H1 (cell line): ENCODE measurements around the gene BCAR3. TPM values are rescaled to one million over a fixed set of nuclear protein-coding genes. Genes with fewer than 3 reads are reported as not detected.

Source experiments
- CTCF ChIA-PET: fragments of 300-600 bp; sonication (Branson Sonifier 250); formaldehyde crosslinking; loops from one replicate; lab custom pipeline; 2021; ENCODE audit not compliant: partially characterized antibody; lab: Charles Lee
- POLR2A ChIA-PET: fragments of 300-600 bp; sonication (Branson Sonifier 250); formaldehyde crosslinking; loops from one replicate; lab custom pipeline; 2021; ENCODE audit warnings: inconsistent platforms; ENCODE audit not compliant: partially characterized antibody; lab: Charles Lee
- DNase-seq, 2 experiments: peaks; one replicate each; pipeline versions ENCODE4 v3.0.0 to v3.0.0-alpha.2; 2010 to 2022; ENCODE audit warnings: low spot score in 2 of 2, low read depth in 1 of 2, mixed read lengths in 1 of 2
- FAIRE-seq: peaks from 2 replicates; lab custom pipeline; 2011; peaks lifted over from hg19 to GRCh38; lab: Jason Lieb, UNC
- H2AFZ ChIP-seq: 2 replicates; pipeline ENCODE4 v1.8.1; 2012; ENCODE audit warnings: low read length, inconsistent platforms
- H2AK5ac ChIP-seq: 2 replicates; pipeline ENCODE4 v1.6.1; 2013; ENCODE audit warnings: low read depth, low read length
- H2BK120ac ChIP-seq: replicated peaks from 2 replicates; pipeline ENCODE3; 2013; ENCODE audit warnings: low read depth, low read length, inconsistent platforms
- H2BK12ac ChIP-seq: 2 replicates; pipeline ENCODE4 v1.6.1; 2013; ENCODE audit warnings: low read depth, low read length
- H2BK15ac ChIP-seq: 2 replicates; pipeline ENCODE4 v1.6.1; 2013; ENCODE audit warnings: low read length
- H2BK20ac ChIP-seq: 2 replicates; pipeline ENCODE4 v1.6.1; 2013; ENCODE audit warnings: low read length
- H2BK5ac ChIP-seq: 2 replicates; pipeline ENCODE4 v1.6.1; 2013; ENCODE audit warnings: low read depth, low read length
- H3K14ac ChIP-seq: 2 replicates; pipeline ENCODE4 v1.6.1; 2013; ENCODE audit warnings: inconsistent platforms; ENCODE audit not compliant: insufficient read length
- H3K18ac ChIP-seq: 2 replicates; pipeline ENCODE4 v1.6.1; 2013; ENCODE audit warnings: low read length; ENCODE audit errors: extremely low read depth
- H3K23ac ChIP-seq: 2 replicates; pipeline ENCODE4 v1.6.1; 2013; ENCODE audit warnings: inconsistent platforms; ENCODE audit not compliant: insufficient read length
- H3K23me2 ChIP-seq: 2 replicates; pipeline ENCODE4 v1.6.1; 2013; ENCODE audit warnings: low read depth, low read length
- H3K27ac ChIP-seq: 2 replicates; pipeline ENCODE4 v1.6.1; 2011; ENCODE audit warnings: low read depth, low read length, inconsistent platforms
- H3K27me3 ChIP-seq, 4 experiments: replicated peaks in 1 of 4; 1 replicate in 1 of 4; 2 replicates in 3 of 4; pipeline versions ENCODE4 v1.6.1 to v1.8.1; 2011 to 2013; ENCODE audit warnings: low read length in 3 of 4, mild to moderate bottlenecking in 3 of 4, inconsistent platforms in 2 of 4, mixed read lengths in 2 of 4, moderate library complexity in 1 of 4; ENCODE audit not compliant: control insufficient read depth in 3 of 4, insufficient read depth in 3 of 4; ENCODE audit errors: extremely low read depth in 1 of 4
- H3K36me3 ChIP-seq, 4 experiments: 2 replicates each; pipeline versions ENCODE4 v1.6.1 to v1.8.1; 2011 to 2013; ENCODE audit warnings: mild to moderate bottlenecking in 4 of 4, low read length in 3 of 4, moderate library complexity in 2 of 4, control low read depth in 1 of 4, inconsistent platforms in 1 of 4; ENCODE audit not compliant: insufficient read depth in 4 of 4, control insufficient read depth in 2 of 4
- H3K4ac ChIP-seq: replicated peaks from 2 replicates; pipeline ENCODE3; 2013; ENCODE audit warnings: low read length, low read depth, mixed read lengths, inconsistent platforms; ENCODE audit not compliant: insufficient read length
- H3K4me1 ChIP-seq, 4 experiments: replicated peaks in 1 of 4; 1 replicate in 1 of 4; 2 replicates in 3 of 4; pipeline versions ENCODE4 v1.6.1 to v1.8.1; 2011 to 2013; ENCODE audit warnings: low read length in 3 of 4, inconsistent platforms in 2 of 4, mixed read lengths in 1 of 4; ENCODE audit not compliant: insufficient read depth in 4 of 4, control insufficient read depth in 3 of 4
- H3K4me2 ChIP-seq, 2 experiments: 2 replicates each; pipeline versions ENCODE4 v1.6.1 to v1.8.1; 2011 to 2013; ENCODE audit warnings: low read depth in 2 of 2, low read length in 2 of 2, control low read depth in 1 of 2, inconsistent platforms in 1 of 2, mild to moderate bottlenecking in 1 of 2; ENCODE audit not compliant: insufficient read depth in 1 of 2
- H3K4me3 ChIP-seq, 4 experiments: fragments of 200-600, 300-600 bp in 1 of 4; sonication (generic), shearing (Covaris generic), sonication (Bioruptor Twin) in 1 of 4; 2 replicates each; pipeline versions ENCODE4 v1.5.1 to v1.8.1; 2011 to 2016; ENCODE audit warnings: low read length in 4 of 4, low read depth in 3 of 4, control low read depth in 2 of 4, inconsistent platforms in 2 of 4, mild to moderate bottlenecking in 2 of 4, mixed read lengths in 1 of 4, moderate library complexity in 1 of 4; ENCODE audit not compliant: insufficient read depth in 2 of 4; ENCODE audit errors: extremely low read depth in 1 of 4
- H3K56ac ChIP-seq: replicated peaks from 2 replicates; pipeline ENCODE3; 2013; ENCODE audit warnings: low read depth, mild to moderate bottlenecking, mixed read lengths, low read length, inconsistent platforms; ENCODE audit not compliant: insufficient read length
- H3K79me1 ChIP-seq: 2 replicates; pipeline ENCODE4 v1.6.1; 2013; ENCODE audit warnings: low read depth, low read length, control low read depth
- H3K79me2 ChIP-seq, 2 experiments: 2 replicates each; pipeline versions ENCODE4 v1.6.1 to v1.8.1; 2012 to 2013; ENCODE audit warnings: low read length in 2 of 2, mild to moderate bottlenecking in 2 of 2, inconsistent platforms in 1 of 2; ENCODE audit not compliant: insufficient read depth in 2 of 2, control insufficient read depth in 1 of 2
- H3K9ac ChIP-seq, 4 experiments: replicated peaks in 1 of 4; 1 replicate in 1 of 4; 2 replicates in 3 of 4; pipeline versions ENCODE4 v1.6.1 to v1.8.1; 2011 to 2013; ENCODE audit warnings: low read depth in 3 of 4, low read length in 3 of 4, control low read depth in 2 of 4, mild to moderate bottlenecking in 2 of 4, moderate library complexity in 2 of 4, inconsistent platforms in 1 of 4; ENCODE audit errors: extremely low read depth in 1 of 4
- H3K9me3 ChIP-seq, 2 experiments: 2 replicates each; pipeline versions ENCODE4 v1.6.1 to v1.8.1; 2012 to 2013; ENCODE audit warnings: mild to moderate bottlenecking in 2 of 2, moderate library complexity in 2 of 2, control low read depth in 1 of 2, inconsistent platforms in 1 of 2, low read depth in 1 of 2, low read length in 1 of 2, mixed read lengths in 1 of 2; ENCODE audit not compliant: insufficient read depth in 2 of 2
- H4K20me1 ChIP-seq, 2 experiments: replicated peaks in 1 of 2; 2 replicates each; pipeline versions ENCODE3 to v1.8.1; 2011 to 2013; ENCODE audit warnings: inconsistent platforms in 2 of 2, low read length in 2 of 2, mild to moderate bottlenecking in 1 of 2; ENCODE audit not compliant: insufficient read depth in 2 of 2, control insufficient read depth in 1 of 2
- H4K5ac ChIP-seq: 2 replicates; pipeline ENCODE4 v1.6.1; 2013; ENCODE audit warnings: low read length, low read depth, mixed read lengths, inconsistent platforms; ENCODE audit not compliant: insufficient read length
- H4K8ac ChIP-seq: 2 replicates; pipeline ENCODE4 v1.8.0; 2013; ENCODE audit warnings: mild to moderate bottlenecking, moderate library complexity, low read length, inconsistent platforms; ENCODE audit not compliant: insufficient read depth; ENCODE audit errors: extremely low read depth
- H4K91ac ChIP-seq: replicated peaks from 2 replicates; pipeline ENCODE3; 2013; ENCODE audit warnings: low read length, mixed read lengths, inconsistent platforms; ENCODE audit not compliant: insufficient read length
- CBX8 ChIP-seq: fragments of 300-800, 300-1000 bp; sonication (generic); IDR thresholded peaks from 2 replicates; pipeline ENCODE4 v1.7.1; 2016; ENCODE audit warnings: low read depth, low read length, borderline replicate concordance
- CTBP2 ChIP-seq: IDR thresholded peaks from 2 replicates; pipeline ENCODE4 v1.7.0; 2011; ENCODE audit warnings: borderline replicate concordance, mild to moderate bottlenecking, moderate library complexity, mixed read lengths, low read length; ENCODE audit not compliant: insufficient read depth, insufficient read length
- CTCF ChIP-seq, 3 experiments: IDR thresholded peaks; 1 replicate in 2 of 3; 2 replicates in 1 of 3; pipeline versions ENCODE4 v1.5.1 to v1.6.1; 2011; ENCODE audit warnings: low read length in 3 of 3, mild to moderate bottlenecking in 3 of 3, inconsistent platforms in 2 of 3, low read depth in 1 of 3, moderate library complexity in 1 of 3; ENCODE audit not compliant: insufficient read depth in 1 of 3; ENCODE audit errors: control extremely low read depth in 1 of 3
- EZH2 ChIP-seq: fragments of 200-600 bp; sonication (generic); IDR thresholded peaks from 2 replicates; pipeline ENCODE4 v1.7.1; 2012; ENCODE audit warnings: low read depth, mild to moderate bottlenecking, moderate library complexity, low read length, inconsistent platforms; ENCODE audit not compliant: severe bottlenecking
- HDAC6 ChIP-seq: IDR thresholded peaks from one replicate; pipeline ENCODE4 v1.7.1; 2012; ENCODE audit warnings: low read depth, mild to moderate bottlenecking, inconsistent platforms, low read length, moderate library complexity
- KDM5A ChIP-seq: fragments of 200-600 bp; IDR thresholded peaks from 2 replicates; pipeline ENCODE4 v1.7.1; 2012; ENCODE audit warnings: mild to moderate bottlenecking, low read length, inconsistent platforms, mixed read lengths
- NANOG ChIP-seq: IDR thresholded peaks from 2 replicates; pipeline ENCODE4 v1.6.1; 2011; ENCODE audit warnings: low read length, low read depth, mild to moderate bottlenecking, inconsistent platforms; ENCODE audit not compliant: insufficient read depth, poor library complexity, severe bottlenecking
- RXRA ChIP-seq: IDR thresholded peaks from 2 replicates; pipeline ENCODE4 v1.6.1; 2011; ENCODE audit warnings: low read depth, mild to moderate bottlenecking, low read length, moderate library complexity; ENCODE audit not compliant: insufficient read depth
- SP4 ChIP-seq: IDR thresholded peaks from 2 replicates; pipeline ENCODE4 v1.6.1; 2012; ENCODE audit warnings: low read length, inconsistent platforms
- TEAD4 ChIP-seq: IDR thresholded peaks from 2 replicates; pipeline ENCODE4 v1.6.1; 2012; ENCODE audit warnings: low read depth, low read length, inconsistent platforms, mixed read lengths
- WGBS, 2 experiments: shearing (Covaris generic) in 1 of 2; methylation state at CpG; one replicate each; pipeline versions ENCODE4 v1.1.6 to v1.1.7; 2013 to 2015; ENCODE audit warnings: low lambda C conversion rate in 2 of 2, mixed read lengths in 2 of 2, inconsistent platforms in 1 of 2, low coverage in 1 of 2, missing lambda C conversion rate in 1 of 2; ENCODE audit not compliant: insufficient replicate concordance in 2 of 2, insufficient coverage in 1 of 2, insufficient read length in 1 of 2; ENCODE audit errors: extremely low coverage in 1 of 2, missing lambda C conversion rate in 1 of 2; 5-methylcytosine and 5-hydroxymethylcytosine counted together
- polyA plus RNA-seq, 7 experiments: library from polyadenylated mRNA; depleted of rRNA in 3 of 7; stranded (reverse) in 5 of 7; unstranded in 2 of 7; fragments of >200 nt in 5 of 7; fragments of 200-250 nt in 2 of 7; gene quantifications; 1 replicate in 5 of 7; 2 replicates in 1 of 7; 4 replicates in 1 of 7; pipeline versions ENCODE4 v1.2.1 to v1.2.3, GENCODE V29; 2011 to 2013; ENCODE audit warnings: missing spikeins in 2 of 7, mixed read lengths in 2 of 7
- total RNA-seq: library from RNA; stranded (reverse); fragmentation: NEBNext Ultra II Directional; extraction: Animal tissue kit (Norgen Biotek cat#: 25700); gene quantifications from 2 replicates; pipeline ENCODE4 v1.2.1, GENCODE V29; 2021

The BCAR3 gene
- total and polyA plus RNA-seq, 2 of the 8 experiments (the other 6 are each of a cell fraction or from before 2014, with no cell fraction given) = 5.6 to 9.2 TPM

GRCh38 chr1:93720956-93721626, 39.5 kb upstream of the BCAR3 start:
- Histone ChIP-seq H3K79me1 (no peaks in the 10 kb centered on the region), H3K18ac (no peak overlapping the region), H2BK12ac (no peak overlapping the region), H2BK20ac (no peak overlapping the region), H3K4me3 (no peak overlapping the region), H3K79me2 (no peaks in the 10 kb centered on the region), H4K5ac (no peak overlapping the region), H3K36me3 (no peaks in the 10 kb centered on the region), H3K27me3 (no peaks in the 10 kb centered on the region; a peak in 1 of 7 replicates), H3K4ac (no peak overlapping the region), H2AFZ (no peak overlapping the region), H3K56ac (no peak overlapping the region), H3K23ac (no peak overlapping the region), H2BK15ac (no peak overlapping the region), H4K8ac (no peak overlapping the region), H3K4me1 (peaks cover 0 to 12% (median 4%) of the 10 kb centered on the region in 4 experiments; a peak in 6 of 7 replicates), H2BK5ac (no peak overlapping the region), H2AK5ac (no peak overlapping the region), H3K23me2 (no peaks in the 10 kb centered on the region), H3K4me2 (no peak overlapping the region), H4K91ac (peak overlapping the region; percentile 25), H4K20me1 (no peaks in the 10 kb centered on the region), H3K9me3 (no peaks in the 10 kb centered on the region), H3K14ac (no peak overlapping the region), H3K27ac (no peak overlapping the region), H2BK120ac (no peak overlapping the region), H3K9ac (no peak overlapping the region)
- no peak for DNase-seq
- ChIA-PET CTCF (interaction anchor here (0.6 to 6.2 kb wide), 5 partner anchors 10 to 401 kb away, joined by 3 to 35 read pairs (median 6); no protein-coding TSS in a partner anchor), POLR2A (no interaction called here)
- FAIRE-seq = no peak
- 95% methylated on average over 7 of the region's 7 CpGs; no CpG with 5 or more reads in 1 of the 2 experiments for WGBS, 2 experiments
- no peak for TF ChIP-seq RXRA
- no peak for TF ChIP-seq CBX8
- no peak for TF ChIP-seq CTCF (IDR thresholded peaks at IDR 0.05; ENCODE audit: control extremely low read depth in 1 of 3, insufficient read depth in 1 of 3, low read depth in 1 of 3, low read length in 3 of 3)
- TF ChIP-seq SP4 = no peak
- no peak for TF ChIP-seq TEAD4
- no peak for TF ChIP-seq HDAC6
- no peak for TF ChIP-seq KDM5A
- no peak for TF ChIP-seq CTBP2
- TF ChIP-seq EZH2 = no peak
- no peak for TF ChIP-seq NANOG
